Dedifferentiated amniotic fluid mesenchymal stem cell (primary cell): ENCODE results near the gene CECR2.

Experiments used
- DNase-seq: peaks from one replicate; pipeline ENCODE4 v3.0.0-alpha.2; 2016; ENCODE audit errors: extremely low spot score

CECR2 gene

GRCh38 chr22:17569971-17570511 is 200.8 kb downstream of the CECR2 start:
- DNase-seq, result no peak

GRCh38 chr22:17570851-17571631 is 201.8 kb downstream of the CECR2 start:
- no peak for DNase-seq

DNA sequence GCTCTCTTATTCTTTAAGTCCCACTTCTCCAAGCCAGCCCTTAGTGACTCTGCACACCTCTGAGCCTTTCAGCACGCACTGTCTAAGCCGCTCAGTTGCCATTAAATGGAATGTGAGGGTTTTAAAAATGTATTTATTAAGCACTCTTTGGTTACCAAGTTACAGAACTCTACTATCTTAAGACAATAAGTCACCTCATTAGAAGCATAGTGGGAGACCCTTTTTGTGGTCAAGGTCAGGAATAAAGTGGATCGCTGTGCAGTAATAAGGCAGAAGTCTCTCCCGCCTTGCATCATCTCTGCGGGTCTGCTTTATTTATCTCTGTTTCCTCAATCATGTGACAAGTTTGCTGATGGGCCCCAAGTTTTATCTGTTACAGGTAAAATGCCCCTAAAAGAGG is 205.9 kb downstream of the CECR2 start:
- no peak for DNase-seq

GRCh38 chr22:17575681-17576080 is 206.4 kb downstream of the CECR2 start:
- no peak for DNase-seq

- DNase-seq, result peak; percentile 33
Measured at GRCh38 chr22:17576470-17576869, 207.2 kb downstream of the CECR2 start.

- no peak for DNase-seq
Measured at GRCh38 chr22:17578136-17578754, 209.0 kb downstream of the CECR2 start.

- no peak for DNase-seq
Measured at GRCh38 chr22:17579535-17579981, 210.3 kb downstream of the CECR2 start.

DNA sequence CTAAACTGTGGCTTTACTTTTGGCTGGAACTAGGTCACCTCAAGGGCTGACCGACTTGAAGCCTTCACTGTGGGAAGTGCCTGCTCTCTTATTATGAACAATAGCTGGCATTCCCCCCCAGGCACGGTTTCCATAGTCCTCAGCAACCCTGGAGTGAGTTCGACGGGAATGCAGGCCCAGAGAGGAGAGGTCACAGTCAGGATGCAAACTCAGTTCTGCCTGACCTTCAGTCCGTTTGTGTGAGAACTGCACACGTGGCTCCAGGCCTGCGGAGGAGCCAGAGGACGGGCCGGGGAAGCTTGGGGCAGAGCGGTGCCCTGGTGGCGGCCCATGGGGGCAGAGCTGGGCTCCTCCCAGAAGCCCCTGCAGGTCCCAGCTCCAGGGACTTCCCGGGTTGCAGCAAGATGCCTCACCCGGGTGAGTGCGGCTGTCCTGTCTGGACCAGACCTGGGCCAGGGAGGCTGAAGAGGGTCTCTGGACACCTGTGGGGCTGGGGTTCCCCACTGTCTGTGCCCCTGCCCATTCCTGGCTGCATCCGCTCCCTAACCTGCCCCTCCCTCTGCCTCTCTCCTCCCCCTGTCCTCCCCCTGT is 211.3 kb downstream of the CECR2 start:
- no peak for DNase-seq

DNA sequence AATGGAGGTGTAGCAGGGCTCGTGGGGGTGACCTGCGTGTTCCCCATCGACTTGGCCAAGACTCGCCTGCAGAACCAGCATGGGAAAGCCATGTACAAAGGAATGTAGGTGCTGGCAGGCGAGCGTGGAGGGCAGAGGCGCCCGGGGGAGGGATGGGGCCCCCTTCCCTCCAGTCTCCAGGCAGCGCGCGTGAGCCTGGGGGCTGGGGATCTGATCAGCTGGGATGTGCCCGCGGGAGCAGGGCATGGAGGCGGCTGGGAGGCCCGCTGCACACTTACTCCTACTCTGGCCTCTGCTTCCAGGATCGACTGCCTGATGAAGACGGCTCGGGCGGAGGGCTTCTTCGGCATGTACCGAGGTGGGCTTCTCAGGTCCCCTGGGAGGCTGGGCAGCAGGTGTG is 211.8 kb downstream of the CECR2 start:
- DNase-seq, result no peak

- no peak for DNase-seq
Measured at GRCh38 chr22:17581631-17582030, 212.4 kb downstream of the CECR2 start.

DNA sequence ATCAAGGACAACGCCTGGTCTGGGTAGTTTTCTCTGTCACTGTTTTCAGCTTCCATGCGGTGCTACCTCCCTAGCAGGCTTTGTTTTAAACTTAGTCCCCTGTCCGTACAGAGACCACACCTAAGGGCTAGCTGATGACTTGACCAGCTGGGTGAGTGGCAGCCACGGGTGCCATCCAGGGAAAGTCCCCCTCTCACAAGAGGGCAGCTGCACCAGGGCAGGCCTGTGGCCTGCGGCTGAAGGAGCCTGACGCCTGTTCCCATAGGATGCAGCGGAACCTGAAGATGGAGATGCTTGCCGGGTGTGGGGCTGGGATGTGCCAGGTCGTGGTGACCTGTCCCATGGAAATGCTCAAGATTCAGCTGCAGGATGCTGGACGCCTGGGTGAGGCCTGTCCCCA is 213.9 kb downstream of the CECR2 start:
- DNase-seq, result no peak

DNA sequence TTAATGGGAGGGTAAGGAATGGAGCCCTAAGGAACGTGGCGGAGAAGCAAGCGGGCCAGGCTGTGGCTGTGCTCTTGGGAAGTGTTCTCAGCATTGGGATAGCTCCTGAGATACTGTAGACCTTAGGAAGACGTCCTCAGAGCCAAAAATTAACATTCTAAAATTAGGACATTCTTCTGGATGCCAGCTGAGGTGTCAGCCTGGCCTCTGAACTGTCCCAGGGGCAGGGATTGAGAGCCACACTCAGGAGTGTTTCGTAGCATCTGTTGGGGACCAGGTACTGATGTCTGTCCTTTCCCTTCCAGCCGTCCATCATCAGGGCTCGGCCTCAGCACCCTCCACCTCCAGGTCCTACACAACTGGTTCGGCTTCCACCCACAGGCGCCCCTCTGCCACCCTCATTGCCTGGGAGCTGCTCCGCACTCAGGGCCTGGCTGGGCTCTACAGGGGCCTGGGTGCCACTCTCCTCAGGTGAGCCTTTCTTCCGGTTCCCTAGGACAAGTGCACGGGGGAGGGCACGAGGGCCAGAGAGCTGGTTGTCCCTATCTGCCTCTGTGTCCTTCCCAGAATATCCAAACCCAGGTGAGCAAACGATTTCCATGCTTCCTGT is 217.7 kb downstream of the CECR2 start:
- no peak for DNase-seq

GRCh38 chr22:17587629-17588028 is 218.4 kb downstream of the CECR2 start:
- no peak for DNase-seq

DNA sequence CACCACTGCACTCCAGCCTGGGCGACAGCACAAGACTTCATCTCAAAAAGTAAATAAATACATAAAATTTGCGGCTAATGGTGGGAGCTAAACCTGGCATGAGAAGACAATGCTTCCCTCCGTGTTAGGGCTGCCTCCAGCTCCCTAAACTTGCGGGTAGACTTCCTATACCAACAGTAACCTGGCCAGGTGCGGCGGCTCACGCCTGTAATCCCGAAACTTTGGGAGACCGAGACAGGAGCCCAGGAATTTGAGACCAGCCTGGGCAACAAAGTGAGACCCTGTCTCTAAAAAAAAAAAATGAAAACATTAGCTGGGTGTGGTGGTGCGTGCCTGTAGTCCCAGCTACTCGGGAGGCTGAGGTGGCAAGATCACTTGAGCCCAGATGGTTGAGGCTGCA is 219.3 kb downstream of the CECR2 start:
- DNase-seq, result no peak

GRCh38 chr22:17589810-17590375 is 220.6 kb downstream of the CECR2 start:
- DNase-seq, result no peak

- DNase-seq, result no peak
Measured at GRCh38 chr22:17590586-17590985, 221.3 kb downstream of the CECR2 start.

GRCh38 chr22:17592201-17592600 is 222.9 kb downstream of the CECR2 start:
- DNase-seq, result no peak

DNA sequence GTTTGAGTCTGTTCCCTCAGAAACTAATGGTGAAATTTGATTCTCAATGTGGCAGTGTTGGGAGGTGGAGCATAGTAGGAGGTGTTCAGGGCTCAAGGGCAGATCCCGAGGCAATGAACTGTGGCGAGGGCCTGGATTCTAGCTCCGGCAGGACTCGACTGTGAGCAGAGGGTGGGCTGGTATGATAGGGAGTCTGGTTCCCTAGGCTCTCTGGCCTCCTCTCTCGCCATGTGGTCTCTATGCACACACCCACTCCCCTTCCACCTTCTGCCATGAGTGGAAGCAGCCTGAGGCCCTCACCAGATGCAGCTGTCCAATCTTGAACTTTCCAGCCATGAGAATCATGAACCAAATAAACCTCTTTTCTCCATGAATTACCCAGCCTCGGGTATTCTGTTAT is 227.0 kb downstream of the CECR2 start:
- no peak for DNase-seq

- DNase-seq, result no peak
Measured at GRCh38 chr22:17597217-17597616, 228.0 kb downstream of the CECR2 start.

- DNase-seq, result no peak
Measured at GRCh38 chr22:17598318-17598717, 229.1 kb downstream of the CECR2 start.

- DNase-seq, result no peak
Measured at GRCh38 chr22:17601031-17601430, 231.8 kb downstream of the CECR2 start.

DNA sequence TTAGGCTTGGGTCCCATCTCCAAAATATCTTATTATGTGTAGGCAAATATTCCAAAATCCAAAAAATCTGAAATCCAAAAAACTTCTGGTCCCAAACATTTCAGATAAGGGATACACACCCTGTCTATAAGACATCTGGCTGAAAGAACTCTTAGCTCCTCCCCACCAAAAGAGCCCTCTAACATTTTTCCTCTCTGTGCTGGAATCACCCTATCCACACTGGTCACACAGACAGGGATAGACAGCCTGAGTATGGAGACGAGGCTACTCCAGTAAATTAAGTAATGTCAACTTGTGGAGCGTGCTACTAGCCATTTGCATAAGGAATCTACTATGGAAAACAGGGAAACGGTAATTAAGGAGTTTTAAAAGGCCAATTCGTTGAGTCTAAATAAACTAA is 234.4 kb downstream of the CECR2 start:
- DNase-seq, result no peak
